Liver (tissue), 9 donors: Measurements from ENCODE around the gene CLCN7. TPM values are rescaled to one million over a fixed set of nuclear protein-coding genes. Genes with fewer than 3 reads are reported as not detected.

Experiments used
- DNase-seq: peaks from one replicate; pipeline ENCODE4 v3.0.0-alpha.2; 2017; ENCODE audit warnings: low spot score
- H3K27ac ChIP-seq, 2 donors: one replicate each; pipeline ENCODE4 v1.7.0; 2013; ENCODE audit warnings: inconsistent platforms in 2 of 2, low read length in 2 of 2, control low read depth in 1 of 2, low read depth in 1 of 2, mild to moderate bottlenecking in 1 of 2
- H3K27me3 ChIP-seq, 4 donors: one replicate each; pipeline versions ENCODE4 v1.6.1 to v1.7.0; 2013; ENCODE audit warnings: low read length in 3 of 4, inconsistent platforms in 1 of 4, mild to moderate bottlenecking in 1 of 4, moderate library complexity in 1 of 4; ENCODE audit not compliant: control insufficient read depth in 4 of 4, insufficient read depth in 4 of 4
- H3K36me3 ChIP-seq, 4 donors: one replicate each; pipeline versions ENCODE4 v1.6.1 to v1.7.0; 2013; ENCODE audit warnings: low read length in 3 of 4, mild to moderate bottlenecking in 3 of 4, low read depth in 1 of 4, moderate library complexity in 1 of 4; ENCODE audit not compliant: control insufficient read depth in 4 of 4, insufficient read depth in 3 of 4
- H3K4me1 ChIP-seq, 4 donors: one replicate each; pipeline versions ENCODE4 v1.6.1 to v1.7.0; 2013; ENCODE audit warnings: low read length in 3 of 4, mild to moderate bottlenecking in 3 of 4, moderate library complexity in 1 of 4; ENCODE audit not compliant: control insufficient read depth in 4 of 4, insufficient read depth in 4 of 4
- H3K4me3 ChIP-seq, 3 donors: one replicate each; pipeline versions ENCODE4 v1.6.1 to v1.7.0; 2013; ENCODE audit warnings: low read length in 3 of 3, control low read depth in 1 of 3, low read depth in 1 of 3, mild to moderate bottlenecking in 1 of 3
- H3K9ac ChIP-seq, 2 donors: one replicate each; pipeline ENCODE4 v1.7.0; 2013; ENCODE audit warnings: low read length in 2 of 2, mild to moderate bottlenecking in 2 of 2, moderate library complexity in 2 of 2, control low read depth in 1 of 2, low read depth in 1 of 2
- H3K9me3 ChIP-seq, 4 donors: one replicate each; pipeline versions ENCODE4 v1.6.1 to v1.7.0; 2013; ENCODE audit warnings: low read length in 3 of 4; ENCODE audit not compliant: control insufficient read depth in 4 of 4
- EGR1 ChIP-seq, 2 donors: IDR thresholded peaks; 2 replicates each; pipeline ENCODE4 v1.6.1; 2016 to 2018; ENCODE audit warnings: antibody characterized with exemption in 2 of 2, low read depth in 2 of 2
- FOXA1 ChIP-seq: IDR thresholded peaks from 2 replicates; pipeline ENCODE4 v1.6.1; 2016; ENCODE audit warnings: antibody characterized with exemption
- FOXA2 ChIP-seq: IDR thresholded peaks from 2 replicates; pipeline ENCODE4 v1.6.1; 2016; ENCODE audit warnings: antibody characterized with exemption
- GABPA ChIP-seq, 2 donors: IDR thresholded peaks in 1 of 2; conservative IDR thresholded peaks in 1 of 2; 2 replicates each; pipeline ENCODE4 v1.6.1; 2016; ENCODE audit warnings: antibody characterized with exemption in 2 of 2, mild to moderate bottlenecking in 1 of 2, moderate library complexity in 1 of 2
- JUND ChIP-seq, 2 donors: IDR thresholded peaks; 2 replicates each; pipeline ENCODE4 v1.6.1; 2016; ENCODE audit warnings: antibody characterized with exemption in 2 of 2
- RXRA ChIP-seq, 2 donors: IDR thresholded peaks; 2 replicates each; pipeline ENCODE4 v1.6.1; 2017 to 2018; ENCODE audit warnings: antibody characterized with exemption in 2 of 2, mild to moderate bottlenecking in 1 of 2
- TAF1 ChIP-seq: conservative IDR thresholded peaks from 2 replicates; pipeline ENCODE4 v1.6.1; 2016; ENCODE audit warnings: antibody characterized with exemption, mild to moderate bottlenecking
- WGBS: extraction: QIAGEN DNeasy Blood & Tissue Kit; methylation state at CpG from one replicate; pipeline ENCODE4 v1.1.7; 2013; 5-methylcytosine and 5-hydroxymethylcytosine counted together
- polyA plus RNA-seq, 2 donors: library from polyadenylated mRNA; stranded (reverse) in 1 of 2; unstranded in 1 of 2; fragments of 200-250 nt in 1 of 2; fragments of >200 nt in 1 of 2; fragmentation: Nextera tagmentation in 1 of 2; extraction: Ambion mirVana in 1 of 2; gene quantifications; one replicate each; pipeline versions ENCODE4 v1.2.1 to v1.2.3, GENCODE V29; 2013 to 2015
- total RNA-seq, 2 donors: library from RNA; depleted of rRNA; stranded (reverse); fragments of >200 nt; gene quantifications; one replicate each; pipeline ENCODE4 v1.2.3, GENCODE V29; 2014
- TF ChIP-seq, protein P1 (sequence below): IDR thresholded peaks from 2 replicates; pipeline ENCODE4 v1.6.1; 2016; ENCODE audit warnings: antibody characterized with exemption, mild to moderate bottlenecking
- TF ChIP-seq, protein P2 (sequence below): fragments of 150-350 bp; IDR thresholded peaks from 2 replicates; pipeline ENCODE4 v1.5.1; 2017; ENCODE audit warnings: improper control_type of control experiment, low read depth, low read length; ENCODE audit not compliant: missing input control
- TF ChIP-seq, protein P3 (sequence below): IDR thresholded peaks from 2 replicates; pipeline ENCODE4 v1.6.1; 2016; ENCODE audit warnings: antibody characterized with exemption
- TF ChIP-seq, protein P4 (sequence below): IDR thresholded peaks from 2 replicates; pipeline ENCODE4 v1.6.1; 2016; ENCODE audit warnings: antibody characterized with exemption
- TF ChIP-seq, protein P5 (sequence below): IDR thresholded peaks from 2 replicates; pipeline ENCODE4 v1.6.1; 2016; ENCODE audit warnings: antibody characterized with exemption
- donor health status: healthy.
- donor health status: healthy.
- donor health status: healthy.
- donor health status: healthy.
- donor health status: healthy.

CLCN7 gene
- total and polyA plus RNA-seq, 4 donors = 13.9 to 36.2 (median 30.2) TPM

DNA sequence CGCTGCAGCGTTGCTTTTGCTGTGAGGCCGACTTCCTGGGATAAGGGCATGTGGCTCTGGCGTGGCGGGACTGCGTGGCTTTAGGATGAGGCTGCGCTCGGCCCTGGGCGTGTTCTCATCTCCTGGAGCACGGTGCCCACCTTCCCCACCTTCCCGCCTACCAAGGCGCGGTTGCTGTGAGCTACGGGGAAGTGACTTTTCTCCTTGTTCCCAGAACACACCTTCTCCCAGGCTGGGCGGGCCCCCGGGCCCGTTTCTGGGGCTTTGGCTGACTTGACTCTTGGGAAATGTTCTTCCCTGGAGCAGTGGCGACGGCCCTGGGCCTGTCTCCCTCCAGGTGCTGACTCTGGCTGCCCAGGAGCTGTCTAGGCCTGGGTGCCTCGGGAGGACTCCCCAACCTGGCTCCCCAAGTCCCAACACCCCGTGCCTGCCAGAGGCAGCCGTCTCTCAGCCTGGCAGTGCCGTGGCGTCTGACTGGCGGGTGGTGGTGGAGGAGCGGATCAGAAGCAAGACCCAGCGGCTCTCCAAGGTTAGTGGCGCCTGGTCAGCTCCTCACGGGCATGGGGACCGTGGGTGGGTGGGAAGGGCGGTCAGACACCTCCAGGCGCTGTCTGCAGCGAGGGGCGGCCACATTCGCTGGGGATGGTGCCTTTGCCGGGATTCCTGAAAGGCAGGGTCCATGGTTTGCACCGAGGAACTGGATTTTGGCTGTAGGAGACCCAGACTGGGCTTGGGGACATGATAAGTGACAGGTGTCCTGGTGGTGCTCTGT lies 30.4 kb upstream of the CLCN7 start:
- no peak overlapping the region for H3K27ac ChIP-seq
- H3K4me3 ChIP-seq = no peak overlapping the region
- 97% methylated on average over 37 of the region's 37 CpGs for WGBS
- H3K9me3 ChIP-seq = no peaks in the 10 kb centered on the region
- H3K36me3 ChIP-seq = peaks cover 4 to 36% (median 19%) of the 10 kb centered on the region in 4 donors
- TF ChIP-seq JUND (IDR thresholded peaks at IDR 0.05) (no peak), FOXA2 (no peak), GABPA (IDR thresholded peaks at IDR 0.05 in 1 of 2, conservative IDR thresholded peaks at IDR 0.05 in 1 of 2) (no peak)
- H3K27me3 ChIP-seq = no peaks in the 10 kb centered on the region
- no peak for DNase-seq
- H3K9ac ChIP-seq = no peak overlapping the region
- no peaks in the 10 kb centered on the region for H3K4me1 ChIP-seq

DNA sequence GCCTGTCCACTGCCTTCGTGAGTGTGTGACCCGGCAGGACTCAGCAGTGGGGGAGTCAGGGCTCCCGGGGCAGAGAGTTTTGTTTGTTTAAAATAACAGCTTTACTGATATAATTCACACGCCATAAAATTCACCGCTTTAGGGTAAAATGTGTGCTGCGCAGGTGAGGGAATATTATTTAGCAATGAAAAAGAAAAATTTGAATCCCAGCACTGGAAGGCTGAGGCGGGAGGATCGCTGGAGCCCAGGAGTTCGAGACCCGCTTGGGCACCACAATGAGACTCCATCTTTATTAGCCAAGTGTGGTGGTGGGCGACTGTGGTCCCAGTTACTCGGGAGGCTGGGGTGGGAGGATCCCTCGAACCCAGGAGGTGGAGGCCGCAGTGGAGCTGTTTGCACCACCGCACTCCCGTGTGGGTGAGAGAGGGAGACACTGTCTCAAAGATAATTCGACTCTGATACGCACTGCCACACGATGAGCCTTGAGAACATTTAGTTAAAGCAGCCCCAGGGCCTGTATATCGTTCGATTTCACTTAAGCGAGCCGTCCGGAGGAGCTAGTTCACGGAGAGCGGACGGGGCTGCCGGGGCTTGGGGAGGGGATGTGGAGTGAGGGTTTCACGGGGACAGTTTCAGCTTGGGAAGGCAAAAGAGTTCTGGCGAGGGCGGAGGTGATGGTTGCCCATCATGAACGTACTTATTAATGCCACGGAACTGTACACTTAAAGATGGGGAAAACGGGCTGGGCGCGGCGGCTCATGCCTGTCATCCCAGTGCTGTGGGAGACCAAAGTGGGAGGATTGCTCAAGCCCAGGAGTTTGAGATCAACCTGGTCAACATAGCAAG lies 28.5 kb upstream of the CLCN7 start:
- no peaks in the 10 kb centered on the region for H3K4me1 ChIP-seq
- H3K9ac ChIP-seq = no peak overlapping the region
- TF ChIP-seq, protein P1, sequence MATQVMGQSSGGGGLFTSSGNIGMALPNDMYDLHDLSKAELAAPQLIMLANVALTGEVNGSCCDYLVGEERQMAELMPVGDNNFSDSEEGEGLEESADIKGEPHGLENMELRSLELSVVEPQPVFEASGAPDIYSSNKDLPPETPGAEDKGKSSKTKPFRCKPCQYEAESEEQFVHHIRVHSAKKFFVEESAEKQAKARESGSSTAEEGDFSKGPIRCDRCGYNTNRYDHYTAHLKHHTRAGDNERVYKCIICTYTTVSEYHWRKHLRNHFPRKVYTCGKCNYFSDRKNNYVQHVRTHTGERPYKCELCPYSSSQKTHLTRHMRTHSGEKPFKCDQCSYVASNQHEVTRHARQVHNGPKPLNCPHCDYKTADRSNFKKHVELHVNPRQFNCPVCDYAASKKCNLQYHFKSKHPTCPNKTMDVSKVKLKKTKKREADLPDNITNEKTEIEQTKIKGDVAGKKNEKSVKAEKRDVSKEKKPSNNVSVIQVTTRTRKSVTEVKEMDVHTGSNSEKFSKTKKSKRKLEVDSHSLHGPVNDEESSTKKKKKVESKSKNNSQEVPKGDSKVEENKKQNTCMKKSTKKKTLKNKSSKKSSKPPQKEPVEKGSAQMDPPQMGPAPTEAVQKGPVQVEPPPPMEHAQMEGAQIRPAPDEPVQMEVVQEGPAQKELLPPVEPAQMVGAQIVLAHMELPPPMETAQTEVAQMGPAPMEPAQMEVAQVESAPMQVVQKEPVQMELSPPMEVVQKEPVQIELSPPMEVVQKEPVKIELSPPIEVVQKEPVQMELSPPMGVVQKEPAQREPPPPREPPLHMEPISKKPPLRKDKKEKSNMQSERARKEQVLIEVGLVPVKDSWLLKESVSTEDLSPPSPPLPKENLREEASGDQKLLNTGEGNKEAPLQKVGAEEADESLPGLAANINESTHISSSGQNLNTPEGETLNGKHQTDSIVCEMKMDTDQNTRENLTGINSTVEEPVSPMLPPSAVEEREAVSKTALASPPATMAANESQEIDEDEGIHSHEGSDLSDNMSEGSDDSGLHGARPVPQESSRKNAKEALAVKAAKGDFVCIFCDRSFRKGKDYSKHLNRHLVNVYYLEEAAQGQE = no peak
- TF ChIP-seq, protein P2, sequence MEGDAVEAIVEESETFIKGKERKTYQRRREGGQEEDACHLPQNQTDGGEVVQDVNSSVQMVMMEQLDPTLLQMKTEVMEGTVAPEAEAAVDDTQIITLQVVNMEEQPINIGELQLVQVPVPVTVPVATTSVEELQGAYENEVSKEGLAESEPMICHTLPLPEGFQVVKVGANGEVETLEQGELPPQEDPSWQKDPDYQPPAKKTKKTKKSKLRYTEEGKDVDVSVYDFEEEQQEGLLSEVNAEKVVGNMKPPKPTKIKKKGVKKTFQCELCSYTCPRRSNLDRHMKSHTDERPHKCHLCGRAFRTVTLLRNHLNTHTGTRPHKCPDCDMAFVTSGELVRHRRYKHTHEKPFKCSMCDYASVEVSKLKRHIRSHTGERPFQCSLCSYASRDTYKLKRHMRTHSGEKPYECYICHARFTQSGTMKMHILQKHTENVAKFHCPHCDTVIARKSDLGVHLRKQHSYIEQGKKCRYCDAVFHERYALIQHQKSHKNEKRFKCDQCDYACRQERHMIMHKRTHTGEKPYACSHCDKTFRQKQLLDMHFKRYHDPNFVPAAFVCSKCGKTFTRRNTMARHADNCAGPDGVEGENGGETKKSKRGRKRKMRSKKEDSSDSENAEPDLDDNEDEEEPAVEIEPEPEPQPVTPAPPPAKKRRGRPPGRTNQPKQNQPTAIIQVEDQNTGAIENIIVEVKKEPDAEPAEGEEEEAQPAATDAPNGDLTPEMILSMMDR = no peak
- TF ChIP-seq EGR1 (IDR thresholded peaks at IDR 0.05; ENCODE audit: low read depth in 2 of 2) (no peak), TAF1 (no peak), RXRA (IDR thresholded peaks at IDR 0.05) (no peak), FOXA1 (no peak)
- TF ChIP-seq, protein P3, sequence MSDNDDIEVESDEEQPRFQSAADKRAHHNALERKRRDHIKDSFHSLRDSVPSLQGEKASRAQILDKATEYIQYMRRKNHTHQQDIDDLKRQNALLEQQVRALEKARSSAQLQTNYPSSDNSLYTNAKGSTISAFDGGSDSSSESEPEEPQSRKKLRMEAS = no peak
- TF ChIP-seq, protein P4, sequence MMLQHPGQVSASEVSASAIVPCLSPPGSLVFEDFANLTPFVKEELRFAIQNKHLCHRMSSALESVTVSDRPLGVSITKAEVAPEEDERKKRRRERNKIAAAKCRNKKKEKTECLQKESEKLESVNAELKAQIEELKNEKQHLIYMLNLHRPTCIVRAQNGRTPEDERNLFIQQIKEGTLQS = no peak
- TF ChIP-seq, protein P5, sequence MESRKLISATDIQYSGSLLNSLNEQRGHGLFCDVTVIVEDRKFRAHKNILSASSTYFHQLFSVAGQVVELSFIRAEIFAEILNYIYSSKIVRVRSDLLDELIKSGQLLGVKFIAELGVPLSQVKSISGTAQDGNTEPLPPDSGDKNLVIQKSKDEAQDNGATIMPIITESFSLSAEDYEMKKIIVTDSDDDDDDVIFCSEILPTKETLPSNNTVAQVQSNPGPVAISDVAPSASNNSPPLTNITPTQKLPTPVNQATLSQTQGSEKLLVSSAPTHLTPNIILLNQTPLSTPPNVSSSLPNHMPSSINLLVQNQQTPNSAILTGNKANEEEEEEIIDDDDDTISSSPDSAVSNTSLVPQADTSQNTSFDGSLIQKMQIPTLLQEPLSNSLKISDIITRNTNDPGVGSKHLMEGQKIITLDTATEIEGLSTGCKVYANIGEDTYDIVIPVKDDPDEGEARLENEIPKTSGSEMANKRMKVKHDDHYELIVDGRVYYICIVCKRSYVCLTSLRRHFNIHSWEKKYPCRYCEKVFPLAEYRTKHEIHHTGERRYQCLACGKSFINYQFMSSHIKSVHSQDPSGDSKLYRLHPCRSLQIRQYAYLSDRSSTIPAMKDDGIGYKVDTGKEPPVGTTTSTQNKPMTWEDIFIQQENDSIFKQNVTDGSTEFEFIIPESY = no peak
- H3K27me3 ChIP-seq = no peaks in the 10 kb centered on the region
- H3K27ac ChIP-seq = no peak overlapping the region
- WGBS = 98% methylated on average over 37 of the region's 37 CpGs
- DNase-seq = no peak
- H3K9me3 ChIP-seq = no peaks in the 10 kb centered on the region
- H3K4me3 ChIP-seq = no peak overlapping the region
- peaks cover 4 to 45% (median 25%) of the 10 kb centered on the region in 4 donors for H3K36me3 ChIP-seq
